PC-3 (cell line): ENCODE data around the gene AGER.

Experiments
- CTCF ChIP-seq: fragments of 300-600 bp; sonication (generic); conservative IDR thresholded peaks from 2 replicates; pipeline ENCODE4 v1.5.1; 2017; ENCODE audit warnings: antibody characterized with exemption, low read depth, mild to moderate bottlenecking, low read length
- EZH2 ChIP-seq: fragments of 300-600 bp; sonication (generic); IDR thresholded peaks from one replicate; pipeline ENCODE4 v1.6.1; 2017; ENCODE audit warnings: antibody characterized with exemption, mild to moderate bottlenecking, low read length; ENCODE audit not compliant: unreplicated experiment
- EZH2phosphoT487 ChIP-seq: fragments of 300-600 bp; sonication (generic); IDR thresholded peaks from 2 replicates; pipeline ENCODE4 v1.6.1; 2018; ENCODE audit warnings: mild to moderate bottlenecking, antibody characterized with exemption, low read length, borderline replicate concordance

- TF ChIP-seq EZH2phosphoT487 = no peak
- TF ChIP-seq CTCF = no peak
- TF ChIP-seq EZH2 = no peak
Measured at GRCh38 chr6:32158052-32158451, 26.0 kb downstream of the AGER start.
